ENCODE results near the gene RASGRF1.
"Not testable (repeated sequence)": the region's sequence is repeated elsewhere in the genome, so short reads cannot be mapped to it uniquely, and the experiment has no call there.

The RASGRF1 gene

GRCh38 chr15:79003896-79004295 is 86.7 kb downstream of the RASGRF1 start:
- no peak for DNase-seq

- DNase-seq: no peak
These were observed 87.3 kb downstream of the RASGRF1 start for GRCh38 chr15:79003301-79003700.

GRCh38 chr15:79002581-79002980 is 88.0 kb downstream of the RASGRF1 start:
- no peak for DNase-seq

- DNase-seq: no peak
These were observed 90.9 kb downstream of the RASGRF1 start for GRCh38 chr15:78999636-79000035.

GRCh38 chr15:78998526-78998925 is 92.1 kb downstream of the RASGRF1 start:
- no peak for DNase-seq

- no peak for DNase-seq
These were observed 92.5 kb downstream of the RASGRF1 start for GRCh38 chr15:78997981-78998499.

- DNase-seq: no peak
These were observed 93.7 kb downstream of the RASGRF1 start for GRCh38 chr15:78996894-78997275.

GRCh38 chr15:78995921-78996893 is 94.4 kb downstream of the RASGRF1 start:
- no peak for DNase-seq

GRCh38 chr15:78995161-78995560 is 95.4 kb downstream of the RASGRF1 start:
- not testable (repeated sequence) for DNase-seq

GRCh38 chr15:78993931-78994530 is 96.5 kb downstream of the RASGRF1 start:
- DNase-seq: no peak

GRCh38 chr15:78993257-78993930 is 97.2 kb downstream of the RASGRF1 start:
- DNase-seq: no peak

- no peak for DNase-seq
These were observed 97.9 kb downstream of the RASGRF1 start for GRCh38 chr15:78992416-78993256.

GRCh38 chr15:78991879-78992278 is 98.7 kb downstream of the RASGRF1 start:
- no peak for DNase-seq

- no peak for DNase-seq
These were observed 99.1 kb downstream of the RASGRF1 start for GRCh38 chr15:78991476-78991875.

GRCh38 chr15:78990278-78990677 is 100.3 kb downstream of the RASGRF1 start:
- no peak for DNase-seq

- DNase-seq: no peak
These were observed 100.8 kb downstream of the RASGRF1 start for GRCh38 chr15:78989701-78990240.

- no peak for DNase-seq
These were observed 102.1 kb downstream of the RASGRF1 start for GRCh38 chr15:78988361-78988911.

- no peak for DNase-seq
These were observed 102.8 kb downstream of the RASGRF1 start for GRCh38 chr15:78987556-78988360.

- DNase-seq: no peak
These were observed 104.6 kb downstream of the RASGRF1 start for GRCh38 chr15:78985859-78986475.

GRCh38 chr15:78984041-78984440 is 106.5 kb downstream of the RASGRF1 start:
- no peak for DNase-seq

All from NCI-H1105 treated with DMSO at 0.1 percent for 48 hours (cell line).